ENCODE results near the gene PPIF. TPM values are rescaled to one million over a fixed set of nuclear protein-coding genes. Genes with fewer than 3 reads are reported as not detected.

PPIF gene
- total and polyA plus RNA-seq, 3 donors from 2014 or later = 80.1 to 106 (median 82.1) TPM

DNA sequence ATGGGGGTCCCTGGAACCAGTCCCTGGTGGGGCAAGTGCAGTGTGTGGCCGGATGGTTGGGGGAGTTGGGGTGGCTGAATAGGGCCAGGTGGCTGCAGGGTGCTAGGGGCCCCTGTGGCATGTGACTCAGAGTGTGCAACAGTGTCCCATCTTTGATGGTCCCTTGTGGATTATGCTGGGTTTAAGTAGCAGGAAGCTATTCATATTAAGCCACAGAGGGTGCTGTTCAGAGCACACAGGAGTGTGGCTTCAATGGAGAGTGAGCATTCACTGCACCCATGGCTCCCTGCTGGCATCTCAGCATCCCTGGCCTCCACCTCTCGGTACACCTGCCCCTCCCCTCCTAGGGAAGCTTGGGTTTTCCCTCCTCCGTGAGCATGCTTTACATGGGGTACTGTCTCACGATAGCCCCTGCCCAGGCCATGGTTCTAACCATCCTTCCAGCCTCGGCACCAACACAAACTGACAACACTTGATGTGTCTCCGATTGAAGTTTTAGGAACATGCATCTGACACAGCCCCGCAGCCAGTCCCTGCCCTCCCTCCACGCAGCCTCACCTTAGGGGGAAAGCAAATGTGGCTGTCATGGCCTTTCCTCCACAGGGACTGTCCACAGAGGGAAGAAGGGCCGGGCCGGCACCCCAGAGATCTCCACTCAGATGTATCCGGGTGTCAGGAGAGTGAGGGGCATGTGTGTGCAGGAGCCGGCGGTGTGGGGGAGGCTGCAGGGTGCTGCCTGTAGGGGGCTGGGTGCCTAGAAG is 30.4 kb upstream of the PPIF start:
- Histone ChIP-seq H3K4me3 (no peak overlapping the region), H3K9me3 (no peaks in the 10 kb centered on the region), H3K4me1 (no peaks in the 10 kb centered on the region), H3K27ac (no peak overlapping the region), H3K36me3 (ENCODE audit: low read depth, missing control alignments) (no peaks in the 10 kb centered on the region), H3K27me3 (no peaks in the 10 kb centered on the region)
- intact Hi-C loops (cut with DNase I; ENCODE audit: low total_unique reads) = no loop called here
- no peak for DNase-seq
- 56 to 61% methylated on average over 10 to 13 of the region's 13 CpGs for WGBS, 2 donors
- TF ChIP-seq, protein P1, sequence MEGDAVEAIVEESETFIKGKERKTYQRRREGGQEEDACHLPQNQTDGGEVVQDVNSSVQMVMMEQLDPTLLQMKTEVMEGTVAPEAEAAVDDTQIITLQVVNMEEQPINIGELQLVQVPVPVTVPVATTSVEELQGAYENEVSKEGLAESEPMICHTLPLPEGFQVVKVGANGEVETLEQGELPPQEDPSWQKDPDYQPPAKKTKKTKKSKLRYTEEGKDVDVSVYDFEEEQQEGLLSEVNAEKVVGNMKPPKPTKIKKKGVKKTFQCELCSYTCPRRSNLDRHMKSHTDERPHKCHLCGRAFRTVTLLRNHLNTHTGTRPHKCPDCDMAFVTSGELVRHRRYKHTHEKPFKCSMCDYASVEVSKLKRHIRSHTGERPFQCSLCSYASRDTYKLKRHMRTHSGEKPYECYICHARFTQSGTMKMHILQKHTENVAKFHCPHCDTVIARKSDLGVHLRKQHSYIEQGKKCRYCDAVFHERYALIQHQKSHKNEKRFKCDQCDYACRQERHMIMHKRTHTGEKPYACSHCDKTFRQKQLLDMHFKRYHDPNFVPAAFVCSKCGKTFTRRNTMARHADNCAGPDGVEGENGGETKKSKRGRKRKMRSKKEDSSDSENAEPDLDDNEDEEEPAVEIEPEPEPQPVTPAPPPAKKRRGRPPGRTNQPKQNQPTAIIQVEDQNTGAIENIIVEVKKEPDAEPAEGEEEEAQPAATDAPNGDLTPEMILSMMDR (IDR thresholded peaks at IDR 0.05) = no peak
- TF ChIP-seq POLR2A (IDR thresholded peaks at IDR 0.05) = no peak

DNA sequence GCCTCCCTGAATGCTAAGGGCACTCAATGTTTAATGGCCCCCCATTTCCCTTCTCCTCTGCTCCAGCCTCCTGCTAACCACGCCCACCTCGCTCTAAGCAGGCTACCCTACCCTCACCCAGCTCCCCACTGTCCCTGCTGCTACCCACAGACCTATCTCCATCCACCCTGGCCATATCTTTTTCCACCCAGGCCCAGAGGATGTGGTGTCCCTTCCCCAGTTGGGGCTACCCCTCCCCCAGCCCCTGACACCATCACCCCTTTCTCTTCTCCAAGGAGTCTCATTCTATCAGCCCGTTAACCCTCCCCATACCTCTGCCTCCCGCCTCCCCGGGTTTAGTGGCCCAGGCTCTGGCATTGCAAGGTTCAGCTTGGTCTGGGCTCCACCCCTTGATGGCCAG is 28.9 kb upstream of the PPIF start:
- Histone ChIP-seq H3K4me3 (no peak overlapping the region), H3K27ac (no peak overlapping the region), H3K27me3 (no peaks in the 10 kb centered on the region), H3K4me1 (no peaks in the 10 kb centered on the region), H3K36me3 (ENCODE audit: low read depth, missing control alignments) (no peaks in the 10 kb centered on the region), H3K9me3 (no peaks in the 10 kb centered on the region)
- TF ChIP-seq POLR2A (IDR thresholded peaks at IDR 0.05) = no peak
- TF ChIP-seq, protein P1 (IDR thresholded peaks at IDR 0.05) = no peak
- intact Hi-C loops (cut with DNase I; ENCODE audit: low total_unique reads) = no loop called here
- DNase-seq = no peak
- 94 to 96% methylated on average over 5 of the region's 5 CpGs for WGBS, 2 donors

DNA sequence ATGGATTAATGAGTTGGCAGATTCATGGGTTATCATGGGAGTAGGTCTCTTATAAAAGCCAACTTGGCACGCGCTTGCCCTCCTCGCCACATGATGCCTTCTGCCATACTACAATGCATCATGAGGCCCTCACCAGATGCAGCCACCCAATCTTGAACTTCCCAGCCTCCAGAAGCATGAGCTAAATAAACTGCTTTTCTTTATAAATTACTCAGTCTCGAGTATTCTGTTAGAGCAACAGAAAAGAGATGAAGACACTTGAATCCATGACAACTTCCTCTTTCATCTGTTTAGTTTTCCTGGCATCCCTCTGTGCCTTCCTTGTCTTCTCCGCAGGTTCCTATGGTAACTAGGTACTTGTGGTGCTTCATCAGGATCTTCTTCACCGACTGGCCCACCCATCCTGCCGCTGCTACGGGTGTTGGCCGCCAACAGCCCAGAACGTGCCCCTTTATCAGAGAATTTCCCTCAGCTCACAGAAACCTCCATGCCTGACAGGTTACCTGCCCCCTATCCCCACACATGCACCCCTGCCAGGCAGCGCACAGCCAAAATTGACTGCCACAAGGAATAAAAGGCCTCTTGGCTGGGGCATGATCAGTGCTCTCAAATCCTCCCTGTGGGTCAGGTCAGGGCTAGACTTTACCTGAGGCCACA is 28.0 kb upstream of the PPIF start:
- H3K36me3 ChIP-seq (ENCODE audit: low read depth, missing control alignments) = no peaks in the 10 kb centered on the region
- no peak overlapping the region for H3K27ac ChIP-seq
- intact Hi-C loops (cut with DNase I; ENCODE audit: low total_unique reads) = no loop called here
- DNase-seq = no peak
- H3K4me3 ChIP-seq = no peak overlapping the region
- TF ChIP-seq, protein P1 (IDR thresholded peaks at IDR 0.05) = no peak
- TF ChIP-seq POLR2A (IDR thresholded peaks at IDR 0.05) = no peak
- no peaks in the 10 kb centered on the region for H3K27me3 ChIP-seq
- 85 to 86% methylated on average over 11 of the region's 11 CpGs for WGBS, 2 donors
- no peaks in the 10 kb centered on the region for H3K9me3 ChIP-seq
- no peaks in the 10 kb centered on the region for H3K4me1 ChIP-seq

DNA sequence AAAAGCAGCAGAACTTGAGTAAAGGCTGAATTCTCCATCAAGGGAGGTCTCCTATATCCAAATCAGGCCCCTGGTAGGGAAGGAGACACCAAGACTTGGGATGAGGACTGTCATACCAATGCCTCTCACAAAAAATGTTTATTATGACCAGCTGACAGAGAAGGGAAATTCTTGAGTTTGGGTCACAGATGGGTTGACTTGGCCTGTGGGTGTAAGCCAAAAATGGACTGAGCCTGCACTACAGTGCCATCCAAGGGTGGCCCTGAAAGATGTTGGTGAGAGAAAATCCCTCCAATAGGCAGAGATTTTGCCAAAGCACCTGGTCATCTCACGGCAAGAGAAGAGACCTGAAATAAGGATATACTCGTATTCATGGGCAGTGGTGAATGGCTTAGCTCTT is 27.0 kb upstream of the PPIF start:
- H3K4me3 ChIP-seq = no peak overlapping the region
- 96 to 100% methylated on average over 2 of the region's 2 CpGs for WGBS, 2 donors
- H3K9me3 ChIP-seq = no peaks in the 10 kb centered on the region
- DNase-seq = no peak
- H3K4me1 ChIP-seq = no peaks in the 10 kb centered on the region
- H3K36me3 ChIP-seq (ENCODE audit: low read depth, missing control alignments) = no peaks in the 10 kb centered on the region
- no peak for TF ChIP-seq POLR2A (IDR thresholded peaks at IDR 0.05)
- TF ChIP-seq, protein P1 (IDR thresholded peaks at IDR 0.05) = no peak
- intact Hi-C loops (cut with DNase I; ENCODE audit: low total_unique reads) = no loop called here
- no peak overlapping the region for H3K27ac ChIP-seq
- H3K27me3 ChIP-seq = no peaks in the 10 kb centered on the region

All from testis (tissue), 3 donors.